PC-9 (cell line): ENCODE measurements around the gene CLNK. TPM values are rescaled to one million over a fixed set of nuclear protein-coding genes. Genes with fewer than 3 reads are reported as not detected.

Experiments used
- BruUV-seq: library from RNA; stranded (reverse); fragments of 400-500 nt; replicated peaks from 2 replicates; lab custom pipeline; 2021; lab: Mats Ljungman, UMichigan
- CTCF ChIA-PET: fragments of 300-600 bp; sonication (Branson Sonifier 250); formaldehyde crosslinking; loops from one replicate; lab custom pipeline; 2022; ENCODE audit warnings: antibody characterized with exemption; lab: Charles Lee
- POLR2A ChIA-PET: fragments of 300-600 bp; sonication (Branson Sonifier 250); formaldehyde crosslinking; loops from one replicate; lab custom pipeline; 2022; ENCODE audit warnings: antibody characterized with exemption; ENCODE audit not compliant: unreplicated experiment; lab: Charles Lee
- DNase-seq, 2 experiments: peaks; one replicate each; pipeline versions ENCODE4 v3.0.0 to v3.0.0-alpha.2; 2015 to 2022; ENCODE audit warnings: mixed read lengths in 1 of 2
- H2AFZ ChIP-seq: fragments of 200-600 bp; sonication (generic); 2 replicates; pipeline ENCODE4 v1.8.1; 2017; ENCODE audit warnings: antibody characterized with exemption
- H3F3A ChIP-seq: fragments of 200-600 bp; sonication (generic); 2 replicates; pipeline ENCODE4 v1.8.1; 2017; ENCODE audit warnings: antibody characterized with exemption, mild to moderate bottlenecking, low read depth; ENCODE audit not compliant: insufficient read depth
- H3K27ac ChIP-seq: fragments of 200-600 bp; sonication (generic); 2 replicates; pipeline ENCODE4 v1.6.1; 2016; ENCODE audit warnings: mixed run types
- H3K27me3 ChIP-seq: fragments of 200-600 bp; sonication (generic); 2 replicates; pipeline ENCODE4 v1.6.1; 2016; ENCODE audit warnings: low read depth, mixed run types; ENCODE audit not compliant: insufficient read depth
- H3K36me3 ChIP-seq: fragments of 200-600 bp; sonication (generic); 2 replicates; pipeline ENCODE4 v1.6.1; 2016; ENCODE audit warnings: low read depth, mixed run types
- H3K4me1 ChIP-seq: fragments of 200-600 bp; sonication (generic); replicated peaks from 2 replicates; pipeline ENCODE4 v1.6.1; 2016; ENCODE audit warnings: mixed run types; ENCODE audit not compliant: insufficient read depth
- H3K4me2 ChIP-seq: fragments of 200-600 bp; sonication (generic); 2 replicates; pipeline ENCODE4 v1.6.1; 2017; ENCODE audit warnings: mixed run types
- H3K4me3 ChIP-seq: fragments of 200-600 bp; sonication (generic); 2 replicates; pipeline ENCODE4 v1.6.1; 2016; ENCODE audit warnings: mixed run types
- H3K79me2 ChIP-seq: fragments of 200-600 bp; sonication (generic); 2 replicates; pipeline ENCODE4 v1.6.1; 2017; ENCODE audit warnings: low read depth, mixed run types
- H3K9me2 ChIP-seq: fragments of 200-600 bp; sonication (generic); 2 replicates; pipeline ENCODE4 v1.8.1; 2017; ENCODE audit warnings: mild to moderate bottlenecking; ENCODE audit not compliant: insufficient read depth
- H3K9me3 ChIP-seq: fragments of 200-600 bp; sonication (generic); 2 replicates; pipeline ENCODE4 v1.8.1; 2016; ENCODE audit warnings: low read depth; ENCODE audit not compliant: insufficient read depth
- H4K20me1 ChIP-seq: fragments of 200-600 bp; sonication (generic); 2 replicates; pipeline ENCODE4 v1.8.1; 2017; ENCODE audit not compliant: insufficient read depth
- EZH2 ChIP-seq: fragments of 200-600 bp; sonication (generic); IDR thresholded peaks from 2 replicates; pipeline ENCODE4 v1.8.0; 2017; ENCODE audit warnings: antibody characterized with exemption, low read depth
- intact Hi-C: fragments of 100-400 bp; cut with micrococcal nuclease; formaldehyde crosslinking; loops from one replicate; pipeline ENCODE4 v1.10.0; 2022; ENCODE audit not compliant: unreplicated experiment
- total RNA-seq: library from RNA; stranded (reverse); gene quantifications from 2 replicates; pipeline ENCODE4 v1.2.3, GENCODE V29; 2021
- TF ChIP-seq, protein P1 (sequence below): fragments of 200-600 bp; sonication (generic); conservative IDR thresholded peaks from 2 replicates; pipeline ENCODE4 v1.6.1; 2017; ENCODE audit warnings: mixed run types, antibody characterized with exemption, mild to moderate bottlenecking, moderate library complexity

CLNK gene
- total RNA-seq, 1 experiment from 2014 or later: not detected

DNA sequence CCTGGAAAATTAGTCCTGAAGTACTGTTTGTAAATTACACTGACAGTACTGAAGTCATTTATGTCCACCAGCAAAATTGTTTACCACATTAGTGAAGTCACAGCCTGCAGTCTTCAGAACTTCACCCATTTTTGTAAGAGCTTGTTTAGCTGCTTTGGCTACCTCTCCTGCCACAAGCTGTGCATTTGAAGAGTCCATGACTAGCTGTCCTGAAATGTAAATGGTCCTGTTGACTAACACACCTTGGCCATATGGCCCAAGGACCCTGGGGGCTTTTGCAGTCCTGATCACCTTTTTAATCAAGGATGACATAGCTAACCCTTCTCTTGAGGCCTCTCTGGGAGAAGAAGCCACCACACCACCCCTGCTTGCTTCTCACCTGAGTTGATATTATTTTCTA lies 205.9 kb downstream of the CLNK start:
- DNase-seq: no peak
- POLR2A ChIA-PET: interaction anchor here (0.6 kb wide), 1 partner anchor 1121 kb away, joined by 9 read pairs; no protein-coding TSS in a partner anchor
- intact Hi-C loops: no loop called here
- no peaks in the 10 kb centered on the region for H3K79me2 ChIP-seq
- no peaks in the 10 kb centered on the region for H3K9me3 ChIP-seq
- H2AFZ ChIP-seq: no peak overlapping the region
- H3K9me2 ChIP-seq: no peaks in the 10 kb centered on the region
- no peak overlapping the region for H3K4me3 ChIP-seq
- no peak overlapping the region for H3K27ac ChIP-seq
- no peaks in the 10 kb centered on the region for H3F3A ChIP-seq
- peaks cover 8% of the 10 kb centered on the region; the same call in 1 of the 2 replicates for H3K27me3 ChIP-seq
- no peaks in the 10 kb centered on the region for H3K4me1 ChIP-seq
- no peak overlapping the region for H3K4me2 ChIP-seq
- TF ChIP-seq, protein P1, sequence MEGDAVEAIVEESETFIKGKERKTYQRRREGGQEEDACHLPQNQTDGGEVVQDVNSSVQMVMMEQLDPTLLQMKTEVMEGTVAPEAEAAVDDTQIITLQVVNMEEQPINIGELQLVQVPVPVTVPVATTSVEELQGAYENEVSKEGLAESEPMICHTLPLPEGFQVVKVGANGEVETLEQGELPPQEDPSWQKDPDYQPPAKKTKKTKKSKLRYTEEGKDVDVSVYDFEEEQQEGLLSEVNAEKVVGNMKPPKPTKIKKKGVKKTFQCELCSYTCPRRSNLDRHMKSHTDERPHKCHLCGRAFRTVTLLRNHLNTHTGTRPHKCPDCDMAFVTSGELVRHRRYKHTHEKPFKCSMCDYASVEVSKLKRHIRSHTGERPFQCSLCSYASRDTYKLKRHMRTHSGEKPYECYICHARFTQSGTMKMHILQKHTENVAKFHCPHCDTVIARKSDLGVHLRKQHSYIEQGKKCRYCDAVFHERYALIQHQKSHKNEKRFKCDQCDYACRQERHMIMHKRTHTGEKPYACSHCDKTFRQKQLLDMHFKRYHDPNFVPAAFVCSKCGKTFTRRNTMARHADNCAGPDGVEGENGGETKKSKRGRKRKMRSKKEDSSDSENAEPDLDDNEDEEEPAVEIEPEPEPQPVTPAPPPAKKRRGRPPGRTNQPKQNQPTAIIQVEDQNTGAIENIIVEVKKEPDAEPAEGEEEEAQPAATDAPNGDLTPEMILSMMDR: no peak
- TF ChIP-seq EZH2: no peak
- H3K36me3 ChIP-seq: no peaks in the 10 kb centered on the region
- no TSS peak for BruUV-seq
- no peaks in the 10 kb centered on the region for H4K20me1 ChIP-seq
- CTCF ChIA-PET: no interaction called here

DNA sequence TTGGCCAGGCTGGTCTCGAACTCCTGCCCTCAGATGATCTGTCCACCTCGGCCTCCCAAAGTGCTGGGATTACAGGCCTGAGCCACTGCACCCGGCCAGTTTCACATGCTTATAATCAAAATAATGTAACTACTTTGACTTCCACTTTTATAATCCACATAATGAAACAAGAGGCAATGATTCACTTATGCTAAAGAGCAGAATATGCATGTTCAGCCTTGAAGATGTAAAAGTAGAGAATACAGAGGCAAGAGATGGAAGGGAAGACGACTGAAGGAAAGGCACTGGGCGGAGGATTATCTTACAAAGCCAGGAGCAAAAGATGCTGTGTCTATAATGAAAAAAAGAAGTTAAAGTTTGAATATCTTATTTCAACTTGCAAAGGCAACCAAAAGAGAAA lies 214.1 kb downstream of the CLNK start:
- no peak for DNase-seq
- Histone ChIP-seq H3K4me1 (no peaks in the 10 kb centered on the region), H3K27ac (no peak overlapping the region), H3K79me2 (no peaks in the 10 kb centered on the region), H3K9me3 (no peaks in the 10 kb centered on the region), H3K9me2 (no peaks in the 10 kb centered on the region), H3K4me2 (no peak overlapping the region), H3F3A (no peaks in the 10 kb centered on the region), H3K4me3 (no peak overlapping the region), H3K36me3 (no peaks in the 10 kb centered on the region), H2AFZ (no peak overlapping the region), H4K20me1 (no peaks in the 10 kb centered on the region), H3K27me3 (peaks cover 25% of the 10 kb centered on the region)
- TF ChIP-seq, protein P1: no peak
- no peak for TF ChIP-seq EZH2
- POLR2A ChIA-PET: no interaction called here
- intact Hi-C loops: no loop called here
- BruUV-seq: no TSS peak
- CTCF ChIA-PET: no interaction called here

DNA sequence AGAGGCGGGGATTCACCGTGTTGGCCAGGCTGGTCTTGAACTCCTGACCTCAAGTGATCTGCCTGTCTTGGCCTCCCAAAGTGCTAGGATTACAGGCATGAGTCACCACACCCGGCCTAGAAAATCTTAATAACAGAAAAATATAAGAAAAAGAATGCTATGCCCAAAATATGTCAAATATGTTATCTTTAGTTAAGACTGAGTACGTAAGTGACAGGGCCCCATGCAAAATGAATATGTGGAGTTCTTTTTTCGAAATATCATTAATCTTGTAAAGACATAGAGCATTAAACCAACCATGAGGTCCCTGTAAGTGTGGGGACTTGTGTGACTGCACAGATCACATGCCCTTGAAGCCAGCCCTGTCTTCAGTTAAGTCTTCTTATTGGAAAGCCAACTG lies 218.4 kb downstream of the CLNK start:
- no peaks in the 10 kb centered on the region for H3K79me2 ChIP-seq
- ChIA-PET CTCF (no interaction called here), POLR2A (no interaction called here)
- no peak for DNase-seq
- H4K20me1 ChIP-seq: no peaks in the 10 kb centered on the region
- H3K27me3 ChIP-seq: peaks cover 28% of the 10 kb centered on the region
- H3K4me1 ChIP-seq: no peaks in the 10 kb centered on the region
- TF ChIP-seq, protein P1: no peak
- no peak for TF ChIP-seq EZH2
- H3K27ac ChIP-seq: no peak overlapping the region
- H3K4me3 ChIP-seq: no peak overlapping the region
- no peak overlapping the region for H2AFZ ChIP-seq
- no peak overlapping the region for H3K4me2 ChIP-seq
- BruUV-seq: no TSS peak
- H3K9me2 ChIP-seq: no peaks in the 10 kb centered on the region
- intact Hi-C loops: no loop called here
- H3K9me3 ChIP-seq: no peaks in the 10 kb centered on the region
- no peaks in the 10 kb centered on the region for H3F3A ChIP-seq
- no peaks in the 10 kb centered on the region for H3K36me3 ChIP-seq
